K562 (cell line): Measurements from ENCODE around the gene NOX5. TPM values are rescaled to one million over a fixed set of nuclear protein-coding genes. Genes with fewer than 3 reads are reported as not detected.

Source experiments
- AFF4 ChIP-seq: sonication (generic); formaldehyde crosslinking; IDR thresholded peaks from 2 replicates; pipeline ENCODE4 v1.8.0; 2023; ENCODE audit warnings: mild to moderate bottlenecking, missing genetic modification reagents
- BCOR ChIP-seq: fragments of 450-650 bp; IDR thresholded peaks from 2 replicates; pipeline ENCODE4 v1.6.1; 2016
- C11orf30 ChIP-seq: fragments of 450-650 bp; IDR thresholded peaks from 2 replicates; pipeline ENCODE4 v1.6.1; 2016; ENCODE audit warnings: low read depth, mild to moderate bottlenecking
- DPF2 ChIP-seq: fragments of 450-650 bp; IDR thresholded peaks from 2 replicates; pipeline ENCODE4 v1.6.1; 2016
- HMGXB4 ChIP-seq: sonication (generic); formaldehyde crosslinking; IDR thresholded peaks from 2 replicates; pipeline ENCODE4 v1.8.1; 2023; ENCODE audit warnings: mild to moderate bottlenecking, missing genetic modification reagents
- L3MBTL2 ChIP-seq: fragments of 450-650 bp; IDR thresholded peaks from 2 replicates; pipeline ENCODE4 v1.6.1; 2016; ENCODE audit warnings: mild to moderate bottlenecking, moderate library complexity
- MYC ChIP-seq, 2 experiments: fragments of 250-450 bp in 1 of 2; sonication (Bioruptor Pico) in 1 of 2; IDR thresholded peaks; 2 replicates each; pipeline versions ENCODE4 v1.5.1 to v1.6.1; 2012 to 2021; ENCODE audit warnings: low read depth in 2 of 2, borderline replicate concordance in 1 of 2, improper control_type of control experiment in 1 of 2, low read length in 1 of 2, mild to moderate bottlenecking in 1 of 2, moderate library complexity in 1 of 2
- MYNN ChIP-seq, 2 experiments: sonication (generic); formaldehyde crosslinking in 1 of 2; IDR thresholded peaks; 2 replicates each; pipeline versions ENCODE4 v1.5.0 to v1.6.1; 2016 to 2020; ENCODE audit warnings: antibody characterized with exemption in 1 of 2, missing genetic modification reagents in 1 of 2
- NKRF ChIP-seq: fragments of 450-650 bp; IDR thresholded peaks from 2 replicates; pipeline ENCODE4 v1.6.1; 2016; ENCODE audit warnings: borderline replicate concordance
- SP2 ChIP-seq: IDR thresholded peaks from 2 replicates; pipeline ENCODE4 v1.6.1; 2011; ENCODE audit warnings: mild to moderate bottlenecking, low read depth, low read length, moderate library complexity; ENCODE audit not compliant: poor library complexity, severe bottlenecking; ENCODE audit errors: extremely low read depth
- TCF15 ChIP-seq: fragments of 250-450 bp; sonication (Bioruptor Pico); IDR thresholded peaks from 2 replicates; pipeline ENCODE4 v1.8.0; 2022; ENCODE audit warnings: moderate library complexity, mild to moderate bottlenecking, inconsistent platforms
- ZBTB5 ChIP-seq: fragments of 450-650 bp; IDR thresholded peaks from 2 replicates; pipeline ENCODE4 v1.6.1; 2017; ENCODE audit warnings: antibody characterized with exemption
- polyA plus RNA-seq, 8 experiments: library from polyadenylated mRNA; depleted of rRNA in 4 of 8; stranded (reverse) in 5 of 8; unstranded in 3 of 8; fragments of >200 nt; fragmentation: Nextera tagmentation in 2 of 8; fragmentation: Illumina TruSeq in 1 of 8; extraction: Ambion mirVana in 2 of 8; extraction: Trizol in 1 of 8; gene quantifications; 2 replicates each; pipeline versions ENCODE4 v1.2.1 to v1.2.3, GENCODE V29; 2011 to 2014; ENCODE audit warnings: inconsistent platforms in 1 of 8, missing spikeins in 1 of 8
- total RNA-seq, 7 experiments: library from RNA; depleted of rRNA in 6 of 7; stranded (reverse); fragments of >200 nt in 6 of 7; fragmentation: Illumina TruSeq in 2 of 7; extraction: Trizol in 2 of 7; gene quantifications; 2 replicates each; pipeline versions ENCODE4 v1.2.1 to v1.2.3, GENCODE V29; 2011 to 2021; ENCODE audit warnings: low replicate concordance in 1 of 7

NOX5 gene
- total and polyA plus RNA-seq, 9 of the 15 experiments (the other 6 are each of a cell fraction or from before 2014, with no cell fraction given), result 0.01 TPM; not detected in 8

- TF ChIP-seq ZBTB5 (no peak), C11orf30 (no peak), BCOR (no peak), SP2 (no peak), MYNN (IDR thresholded peaks at IDR 0.05) (peak; percentile 47; the same call in 1 of the 2 replicates), MYNN (CRISPR knock-in tag; IDR thresholded peaks at IDR 0.05) (no peak), TCF15 (CRISPR knock-in tag) (no peak), NKRF (no peak), L3MBTL2 (no peak), HMGXB4 (no peak), DPF2 (no peak), AFF4 (CRISPR knock-in tag) (no peak), MYC (IDR thresholded peaks at IDR 0.05; ENCODE audit: low read depth, low read length) (peak; percentile 51; the same call in 1 of the 2 replicates), MYC (CRISPR knock-in tag; IDR thresholded peaks at IDR 0.05; ENCODE audit: borderline replicate concordance, low read depth) (no peak)
Observed at GRCh38 chr15:69035205-69035917, 20.9 kb downstream of the NOX5 start (continued).
